ENCODE results near the gene ERICH3.

DNA sequence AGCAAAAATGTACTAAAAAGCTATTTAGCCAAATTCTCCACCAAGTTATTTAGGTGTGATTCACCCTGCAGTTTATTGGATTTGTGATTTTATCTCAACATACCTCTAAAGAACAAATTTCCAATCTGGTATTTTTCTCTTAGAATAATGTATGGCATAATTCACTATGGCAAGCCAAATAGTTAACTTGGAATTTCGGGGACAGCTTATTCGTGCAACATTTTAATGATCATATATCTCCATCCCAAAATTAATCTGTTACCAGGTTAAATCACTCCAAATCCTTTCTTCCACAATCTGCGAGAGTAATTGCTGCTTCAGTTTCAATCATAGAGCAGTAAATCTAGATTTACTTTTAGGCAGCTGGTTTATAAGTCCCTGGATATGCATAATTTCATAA lies 53.4 kb downstream of the ERICH3 start:
- TF ChIP-seq CTCF (conservative IDR thresholded peaks at IDR 0.05) (no peak), ZFX (IDR thresholded peaks at IDR 0.05) (no peak)
